ENCODE results near the gene SOAT1. TPM values are rescaled to one million over a fixed set of nuclear protein-coding genes. Genes with fewer than 3 reads are reported as not detected.
"Not testable (repeated sequence)": the region's sequence is repeated elsewhere in the genome, so short reads cannot be mapped to it uniquely, and the experiment has no call there.

The SOAT1 gene
- total RNA-seq, 2 experiments from 2014 or later = 76.1 to 78.3 TPM

DNA sequence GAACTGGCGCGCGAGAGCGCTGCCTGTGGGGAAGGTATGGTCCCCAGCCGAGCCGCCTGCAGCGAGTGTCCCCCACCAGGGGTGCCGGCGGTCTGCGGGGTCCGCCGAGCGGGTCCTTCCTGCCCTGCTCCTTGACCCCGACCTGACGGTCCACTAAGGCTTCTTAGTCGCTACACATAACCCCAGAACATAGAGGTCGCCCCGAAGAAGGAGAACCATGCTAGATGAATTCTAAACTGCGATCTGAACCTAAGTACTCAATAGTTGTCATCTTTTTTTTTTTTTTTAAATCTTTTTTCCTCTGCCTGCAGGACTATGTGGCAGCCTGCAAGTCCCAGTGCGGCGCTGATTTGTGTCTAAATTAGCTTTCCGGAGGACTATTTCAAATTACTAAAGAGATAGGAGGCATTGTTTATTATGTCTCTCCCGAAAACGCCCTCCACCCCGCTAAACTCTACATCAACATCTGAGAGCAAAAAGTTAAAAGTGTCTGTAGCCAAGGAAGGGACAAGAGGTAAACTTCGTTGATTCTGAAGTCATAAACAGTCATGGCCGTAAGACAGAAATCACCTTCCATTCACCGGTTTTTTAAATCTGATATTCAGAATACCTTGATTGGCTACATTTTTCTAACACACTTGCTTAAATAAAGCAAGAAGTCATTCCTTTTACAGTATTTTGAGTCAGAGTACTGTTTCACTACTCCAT is 72.7 kb downstream of the SOAT1 start:
- Mint-ChIP-seq H3K36me3 (ENCODE audit: low read depth) (no peaks in the 10 kb centered on the region), H3K27ac (peak overlapping the region; percentile 100), H3K4me3 (peak overlapping the region; percentile 93), H3K27me3 (ENCODE audit: low read depth) (no peaks in the 10 kb centered on the region), H3K9me3 (ENCODE audit: insufficient read depth) (no peaks in the 10 kb centered on the region), H3K4me1 (ENCODE audit: low read depth) (peaks cover 7% of the 10 kb centered on the region)
- POLR2A ChIA-PET = interaction anchor here (0.7 to 2.0 kb wide), 4 partner anchors 72 to 343 kb away, joined by 3 to 16 read pairs (median 4); partner anchors contain the start of genes SOAT1 and TOR3A
- DNase-seq (no peak), ATAC-seq (no peak)
- CTCF ChIA-PET = interaction anchor here (0.5 to 4.7 kb wide), 10 partner anchors 10 to 552 kb away, joined by 3 to 26 read pairs (median 4); partner anchors contain the start of gene SOAT1

DNA sequence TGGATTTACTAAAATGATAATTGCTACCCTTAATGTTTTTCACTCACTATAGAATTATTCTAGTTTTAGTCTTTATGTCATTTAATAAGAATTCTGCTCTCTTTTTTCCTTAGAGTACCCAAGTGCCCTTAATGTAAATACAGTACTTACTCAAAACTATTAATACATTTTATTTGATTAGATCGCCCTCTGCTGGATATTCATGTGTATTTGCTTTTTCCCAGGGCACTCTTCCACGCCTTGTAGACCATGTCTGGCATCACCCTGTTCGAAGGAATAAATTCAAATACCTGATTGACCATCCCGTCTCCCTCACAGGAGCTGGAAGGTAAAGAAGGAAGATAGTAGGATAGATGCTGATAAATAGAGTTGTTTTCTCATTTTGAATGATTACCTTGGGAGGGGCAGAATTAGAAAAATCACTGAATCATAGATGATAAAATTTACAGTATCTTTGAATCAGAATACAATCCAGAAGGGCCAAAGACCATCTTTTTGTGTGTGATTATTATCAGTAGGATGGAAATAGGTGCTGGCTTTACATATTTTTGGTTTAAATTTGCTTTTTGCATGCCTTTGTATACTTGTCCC is 76.2 kb downstream of the SOAT1 start:
- ChIA-PET CTCF (interaction anchor here (0.6 to 3.8 kb wide), 18 partner anchors 18 to 602 kb away, joined by 3 to 17 read pairs (median 4); partner anchors contain the start of genes SOAT1 and TOR3A), POLR2A (no interaction called here)
- DNase-seq (peak; percentile 55), ATAC-seq (no peak)
- Mint-ChIP-seq H3K9me3 (ENCODE audit: insufficient read depth) (no peaks in the 10 kb centered on the region), H3K27ac (no peak overlapping the region), H3K36me3 (ENCODE audit: low read depth) (no peaks in the 10 kb centered on the region), H3K4me3 (no peak overlapping the region), H3K4me1 (ENCODE audit: low read depth) (peaks cover 7% of the 10 kb centered on the region), H3K27me3 (ENCODE audit: low read depth) (no peaks in the 10 kb centered on the region)

DNA sequence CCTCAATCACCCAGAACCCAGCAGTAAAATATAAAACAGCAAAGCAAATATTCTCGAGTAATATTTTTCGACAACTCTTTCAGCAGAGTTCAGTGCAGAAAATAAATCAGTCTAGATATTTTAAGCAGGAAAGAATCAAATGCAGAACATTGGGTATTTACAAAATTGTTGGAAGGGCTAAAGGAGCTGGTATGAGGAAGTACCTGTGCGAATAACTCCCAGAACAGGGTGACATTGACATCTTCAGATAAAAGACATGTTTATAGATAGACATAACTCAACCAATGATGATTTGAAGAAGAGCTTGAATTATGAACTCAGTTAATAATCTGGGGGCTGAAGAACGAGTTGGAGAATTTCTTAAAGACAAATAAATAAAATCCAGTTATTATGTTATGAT is 78.6 kb downstream of the SOAT1 start:
- CTCF ChIA-PET = no interaction called here
- Mint-ChIP-seq H3K4me3 (no peak overlapping the region), H3K9me3 (ENCODE audit: insufficient read depth) (no peaks in the 10 kb centered on the region), H3K27ac (no peak overlapping the region), H3K36me3 (ENCODE audit: low read depth) (no peaks in the 10 kb centered on the region), H3K27me3 (ENCODE audit: low read depth) (no peaks in the 10 kb centered on the region), H3K4me1 (ENCODE audit: low read depth) (no peaks in the 10 kb centered on the region)
- ATAC-seq (no peak), DNase-seq (no peak)
- POLR2A ChIA-PET = no interaction called here

DNA sequence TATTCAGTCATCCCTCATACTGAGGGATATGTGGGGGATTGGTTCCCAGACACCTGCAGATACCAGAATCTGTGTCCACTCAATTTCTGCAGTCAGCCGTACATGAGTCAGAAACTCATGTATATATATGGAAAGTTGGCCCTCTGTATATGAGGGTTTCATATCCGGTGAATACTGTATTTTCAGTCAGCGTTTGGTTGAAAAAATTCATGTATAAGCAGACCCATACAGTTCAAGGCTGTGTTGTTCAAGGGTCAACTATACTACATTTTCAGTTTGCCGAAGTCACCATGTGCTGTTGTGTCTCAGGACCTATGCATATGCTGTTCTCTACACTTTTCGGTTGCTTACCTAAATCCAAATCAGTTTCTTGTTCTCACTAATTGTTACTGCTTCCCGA is 82.6 kb downstream of the SOAT1 start:
- POLR2A ChIA-PET = no interaction called here

DNA sequence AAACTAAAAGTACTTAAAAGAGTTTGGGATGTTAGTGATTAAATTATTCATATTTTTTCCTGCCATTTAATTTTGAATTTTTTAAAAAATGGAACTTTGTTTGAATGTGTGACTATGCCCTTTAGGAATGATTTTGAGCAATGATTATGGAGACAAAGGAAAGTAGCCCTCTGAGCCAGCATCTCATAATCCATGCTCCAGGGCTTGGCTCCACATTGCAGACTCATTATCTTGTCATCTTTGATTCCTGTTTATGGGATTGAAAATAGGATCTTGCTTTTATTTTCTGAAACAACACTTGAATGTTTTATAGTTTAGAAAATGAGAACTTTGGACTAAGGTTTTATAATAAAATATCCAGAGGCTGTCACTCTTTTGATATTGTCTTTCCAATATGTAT is 86.7 kb downstream of the SOAT1 start:
- Mint-ChIP-seq H3K27ac (no peak overlapping the region), H3K4me3 (no peak overlapping the region), H3K36me3 (ENCODE audit: low read depth) (no peaks in the 10 kb centered on the region), H3K27me3 (ENCODE audit: low read depth) (no peaks in the 10 kb centered on the region), H3K4me1 (ENCODE audit: low read depth) (no peaks in the 10 kb centered on the region), H3K9me3 (ENCODE audit: insufficient read depth) (no peaks in the 10 kb centered on the region)
- ATAC-seq (no peak), DNase-seq (no peak)
- CTCF ChIA-PET = no interaction called here
- POLR2A ChIA-PET = no interaction called here

More for the DNA sequence above, 82.6 kb downstream of the SOAT1 start:
- Mint-ChIP-seq H3K4me3 (no peak overlapping the region), H3K27me3 (ENCODE audit: low read depth) (no peaks in the 10 kb centered on the region), H3K36me3 (ENCODE audit: low read depth) (no peaks in the 10 kb centered on the region), H3K27ac (no peak overlapping the region), H3K9me3 (ENCODE audit: insufficient read depth) (no peaks in the 10 kb centered on the region), H3K4me1 (ENCODE audit: low read depth) (no peaks in the 10 kb centered on the region)
- no peak for DNase-seq
- no peak for ATAC-seq
- CTCF ChIA-PET = no interaction called here

DNA sequence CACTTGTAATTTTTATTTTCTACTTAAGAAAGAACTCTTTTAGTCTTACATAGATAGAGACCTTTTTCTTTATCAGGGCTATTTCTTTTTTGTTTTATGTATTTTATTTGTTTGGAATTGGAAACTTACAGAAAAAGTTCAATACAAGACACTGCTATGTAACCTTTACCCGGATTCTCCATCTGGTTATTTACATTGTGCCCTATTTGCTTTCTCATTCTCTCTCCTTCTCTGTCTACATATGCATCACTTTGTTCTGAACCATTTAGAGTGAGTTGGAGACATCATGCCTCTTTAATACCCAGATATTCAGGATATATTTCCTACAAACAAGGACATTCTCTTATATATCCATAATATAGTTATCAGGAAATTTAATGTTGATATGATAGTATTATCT is 90.4 kb downstream of the SOAT1 start:
- H3K4me3 Mint-ChIP-seq = no peak overlapping the region
- H3K9me3 Mint-ChIP-seq (ENCODE audit: insufficient read depth) = no peaks in the 10 kb centered on the region
- no peaks in the 10 kb centered on the region for H3K4me1 Mint-ChIP-seq (ENCODE audit: low read depth)
- ChIA-PET CTCF (interaction anchor here (0.7 kb wide), 1 partner anchor 119 kb away, joined by 3 read pairs; no protein-coding TSS in a partner anchor), POLR2A (interaction anchor here (0.6 kb wide), 1 partner anchor 26 kb away, joined by 3 read pairs; no protein-coding TSS in a partner anchor)
- no peak overlapping the region for H3K27ac Mint-ChIP-seq
- no peaks in the 10 kb centered on the region for H3K27me3 Mint-ChIP-seq (ENCODE audit: low read depth)
- no peaks in the 10 kb centered on the region for H3K36me3 Mint-ChIP-seq (ENCODE audit: low read depth)
- DNase-seq (no peak), ATAC-seq (no peak)

DNA sequence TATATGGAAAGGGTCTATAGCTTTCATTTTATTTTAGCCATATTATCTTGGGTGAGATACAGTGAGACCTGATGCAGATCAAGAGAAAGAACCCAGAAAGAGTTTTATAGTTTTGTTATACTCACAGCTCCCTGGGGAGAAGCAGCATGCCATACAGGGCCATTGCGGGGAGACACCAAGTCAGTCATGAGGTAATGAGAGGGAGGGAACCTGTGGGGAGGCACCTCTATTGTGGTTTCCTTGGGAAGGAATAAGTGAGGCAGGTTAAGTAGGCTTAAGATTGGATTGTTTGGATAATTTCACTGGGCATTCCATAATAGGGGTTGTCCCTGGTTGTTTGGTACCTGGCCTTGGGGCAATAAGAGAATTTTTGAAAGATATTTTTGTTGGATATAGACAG is 91.9 kb downstream of the SOAT1 start:
- ChIA-PET POLR2A (no interaction called here), CTCF (no interaction called here)
- Mint-ChIP-seq H3K27ac (no peak overlapping the region), H3K4me1 (ENCODE audit: low read depth) (no peaks in the 10 kb centered on the region), H3K4me3 (no peak overlapping the region), H3K36me3 (ENCODE audit: low read depth) (no peaks in the 10 kb centered on the region), H3K9me3 (ENCODE audit: insufficient read depth) (no peaks in the 10 kb centered on the region), H3K27me3 (ENCODE audit: low read depth) (no peaks in the 10 kb centered on the region)
- no peak for DNase-seq
- no peak for ATAC-seq

DNA sequence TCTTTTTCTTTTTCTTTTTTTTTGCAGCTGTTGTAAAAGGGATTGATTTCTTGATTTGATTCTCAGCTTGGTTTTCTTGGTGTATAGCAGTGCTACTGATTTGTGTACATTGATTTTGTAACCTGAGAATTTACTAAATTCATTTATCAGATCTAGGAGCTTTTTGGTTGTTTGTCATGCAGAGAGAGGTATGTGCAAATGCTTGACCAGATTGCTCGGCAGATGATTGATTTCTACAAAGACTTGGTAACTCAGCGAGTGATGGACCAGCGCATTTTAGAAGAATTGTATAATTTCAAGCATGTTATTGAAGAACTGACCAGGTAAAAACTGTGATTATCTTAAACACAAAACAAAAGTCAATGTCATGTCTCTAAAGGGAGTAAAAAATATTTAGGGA is 100.1 kb downstream of the SOAT1 start:
- no peak for DNase-seq
- no peak for ATAC-seq
- Mint-ChIP-seq H3K27ac (no peak overlapping the region), H3K9me3 (ENCODE audit: insufficient read depth) (peaks cover 9% of the 10 kb centered on the region), H3K4me1 (ENCODE audit: low read depth) (no peaks in the 10 kb centered on the region), H3K36me3 (ENCODE audit: low read depth) (peaks cover 6% of the 10 kb centered on the region), H3K4me3 (no peak overlapping the region), H3K27me3 (ENCODE audit: low read depth) (peaks cover 3% of the 10 kb centered on the region)
- ChIA-PET CTCF (no interaction called here), POLR2A (no interaction called here)

DNA sequence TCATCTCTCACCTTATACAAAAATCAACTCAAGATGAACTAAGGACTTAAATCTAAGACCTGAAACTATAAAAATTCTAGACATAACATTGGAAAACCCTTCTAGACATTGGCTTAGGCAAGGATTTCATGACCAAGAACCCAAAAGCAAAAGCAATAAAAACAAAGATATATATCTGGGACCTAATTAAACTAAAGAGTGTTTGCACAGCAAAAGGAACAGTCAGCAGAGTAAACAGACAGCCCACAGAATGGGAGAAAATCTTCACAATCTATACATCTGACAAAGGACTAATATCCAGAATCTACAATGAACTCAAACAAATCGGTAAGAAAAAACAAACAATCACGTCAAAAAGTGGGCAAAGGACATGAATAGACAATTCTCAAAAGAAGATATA is 105.8 kb downstream of the SOAT1 start:
- H3K27me3 Mint-ChIP-seq (ENCODE audit: low read depth); H3K27ac Mint-ChIP-seq; DNase-seq; H3K4me1 Mint-ChIP-seq (ENCODE audit: low read depth); POLR2A ChIA-PET; ATAC-seq; H3K36me3 Mint-ChIP-seq (ENCODE audit: low read depth); H3K4me3 Mint-ChIP-seq; CTCF ChIA-PET; H3K9me3 Mint-ChIP-seq (ENCODE audit: insufficient read depth): not testable (repeated sequence)

Other genes starting within 250 kb of the SOAT1 start
- 10 to 100 TPM; 49.3 to 50.4 TPM for gene TOR3A, start 211.7 kb upstream of the SOAT1 start, total RNA-seq
- 1 to 10 TPM; 6.3 to 7.5 TPM for gene ABL2, start 64.1 kb upstream of the SOAT1 start, total RNA-seq
- 1 to 10 TPM; 1.4 TPM for gene AXDND1, start 72.2 kb downstream of the SOAT1 start, total RNA-seq

Data from activated CD8-positive, alpha-beta T cell treated with anti-CD3 and anti-CD28 coated beads, Interleukin-2, amount 10 ng/mL, durations not matched to agents 7 days and 5 days (primary cell).